Gastrocnemius medialis (tissue), 4 donors: ENCODE measurements around the gene PBRM1. TPM values are rescaled to one million over a fixed set of nuclear protein-coding genes. Genes with fewer than 3 reads are reported as not detected.

ENCODE experiments used
- ATAC-seq, 2 donors: fragments of 150-250 bp; one replicate each; pipeline ENCODE4 v1.9.1; 2016
- DNase-seq, 2 donors: peaks; one replicate each; pipeline ENCODE4 v3.0.0-alpha.2; 2019
- H3K27ac ChIP-seq, 4 donors: fragments of 200-600 bp; sonication (generic); 1 replicate in 1 of 4; 2 replicates in 3 of 4; pipeline ENCODE4 v1.5.1; 2016 to 2018; ENCODE audit warnings: mild to moderate bottlenecking in 2 of 4, moderate library complexity in 1 of 4
- H3K27me3 ChIP-seq, 3 donors: fragments of 200-600 bp; sonication (generic) in 2 of 3; 1 replicate in 1 of 3; 2 replicates in 2 of 3; pipeline versions ENCODE4 v1.5.1 to v1.6.0; 2016 to 2019; ENCODE audit warnings: mild to moderate bottlenecking in 1 of 3, moderate library complexity in 1 of 3
- H3K36me3 ChIP-seq, 2 donors: fragments of 200-600 bp; sonication (generic) in 1 of 2; one replicate each; pipeline ENCODE4 v1.5.1; 2017 to 2018
- H3K4me1 ChIP-seq, 2 donors: fragments of 200-600 bp; sonication (generic) in 1 of 2; one replicate each; pipeline ENCODE4 v1.5.1; 2016 to 2017; ENCODE audit warnings: mild to moderate bottlenecking in 2 of 2
- H3K4me3 ChIP-seq, 4 donors: fragments of 200-600 bp; sonication (generic) in 3 of 4; 1 replicate in 1 of 4; 2 replicates in 3 of 4; pipeline ENCODE4 v1.5.1; 2016 to 2019; ENCODE audit warnings: mild to moderate bottlenecking in 2 of 4
- H3K9me3 ChIP-seq, 3 donors: fragments of 200-600 bp; sonication (generic) in 2 of 3; 1 replicate in 1 of 3; 2 replicates in 2 of 3; pipeline ENCODE4 v1.5.1; 2016 to 2019
- POLR2A ChIP-seq, 2 donors: fragments of 450-650 bp; IDR thresholded peaks; one replicate each; pipeline ENCODE4 v1.6.1; 2017; ENCODE audit warnings: antibody characterized with exemption in 2 of 2, mild to moderate bottlenecking in 2 of 2, moderate library complexity in 2 of 2
- in situ Hi-C, 4 donors: fragments of 200-750 bp; cut with MboI; loops; one replicate each; pipeline versions ENCODE4 v1.15.0 to v1.8.0; 2017; ENCODE audit warnings: low sequenced_read_pairs in 4 of 4
- intact Hi-C: fragments of 100-400 bp; cut with DNase I; formaldehyde crosslinking; loops from one replicate; pipeline ENCODE4 v1.15.1; 2023; ENCODE audit warnings: low total_unique reads
- total RNA-seq, 4 donors: library from RNA; depleted of rRNA; stranded (reverse); fragments of >200 nt; gene quantifications; one replicate each; pipeline versions ENCODE4 v1.1.0 to v1.2.3, GENCODE V29; 2016
- TF ChIP-seq, protein P1 (sequence below), 5 experiments: fragments of 450-650 bp in 3 of 5; fragments of 200-600 bp in 2 of 5; sonication (generic) in 2 of 5; IDR thresholded peaks in 4 of 5; conservative IDR thresholded peaks in 1 of 5; 1 replicate in 4 of 5; 2 replicates in 1 of 5; pipeline ENCODE4 v1.5.1; 2016 to 2019; ENCODE audit warnings: antibody characterized with exemption in 5 of 5, mild to moderate bottlenecking in 3 of 5, moderate library complexity in 3 of 5

Gene PBRM1
- total RNA-seq, 4 donors from 2014 or later, result 22.9 to 45.2 (median 27.5) TPM

DNA sequence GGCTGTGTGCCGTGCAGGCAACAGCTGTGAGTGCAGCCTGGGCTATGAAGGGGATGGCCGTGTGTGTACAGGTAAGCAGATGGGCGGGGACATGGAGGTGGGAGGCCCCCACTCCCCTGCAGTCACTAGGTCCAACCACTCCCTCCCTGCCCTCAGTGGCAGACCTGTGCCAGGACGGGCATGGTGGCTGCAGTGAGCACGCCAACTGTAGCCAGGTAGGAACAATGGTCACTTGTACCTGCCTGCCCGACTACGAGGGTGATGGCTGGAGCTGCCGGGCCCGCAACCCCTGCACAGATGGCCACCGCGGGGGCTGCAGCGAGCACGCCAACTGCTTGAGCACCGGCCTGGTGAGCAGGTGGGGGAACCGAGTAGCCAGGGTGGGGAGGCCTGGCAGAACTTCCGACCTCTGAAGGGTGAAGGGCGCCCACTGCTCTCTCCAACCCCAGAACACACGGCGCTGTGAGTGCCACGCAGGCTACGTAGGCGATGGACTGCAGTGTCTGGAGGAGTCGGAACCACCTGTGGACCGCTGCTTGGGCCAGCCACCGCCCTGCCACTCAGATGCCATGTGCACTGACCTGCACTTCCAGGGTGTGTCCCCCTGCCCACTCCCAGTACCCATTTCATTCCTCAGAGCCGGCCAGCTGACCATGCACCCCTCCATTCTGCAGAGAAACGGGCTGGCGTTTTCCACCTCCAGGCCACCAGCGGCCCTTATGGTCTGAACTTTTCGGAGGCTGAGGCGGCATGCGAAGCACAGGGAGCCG is 163.6 kb downstream of the PBRM1 start:
- intact Hi-C loops, result no loop called here
- Histone ChIP-seq H3K36me3 (no peaks in the 10 kb centered on the region), H3K27me3 (no peaks in the 10 kb centered on the region), H3K9me3 (no peaks in the 10 kb centered on the region), H3K4me3 (no peak overlapping the region), H3K27ac (no peak overlapping the region), H3K4me1 (peaks cover 4 to 7% of the 10 kb centered on the region in 2 donors)
- DNase-seq, result no peak
- TF ChIP-seq, protein P1, sequence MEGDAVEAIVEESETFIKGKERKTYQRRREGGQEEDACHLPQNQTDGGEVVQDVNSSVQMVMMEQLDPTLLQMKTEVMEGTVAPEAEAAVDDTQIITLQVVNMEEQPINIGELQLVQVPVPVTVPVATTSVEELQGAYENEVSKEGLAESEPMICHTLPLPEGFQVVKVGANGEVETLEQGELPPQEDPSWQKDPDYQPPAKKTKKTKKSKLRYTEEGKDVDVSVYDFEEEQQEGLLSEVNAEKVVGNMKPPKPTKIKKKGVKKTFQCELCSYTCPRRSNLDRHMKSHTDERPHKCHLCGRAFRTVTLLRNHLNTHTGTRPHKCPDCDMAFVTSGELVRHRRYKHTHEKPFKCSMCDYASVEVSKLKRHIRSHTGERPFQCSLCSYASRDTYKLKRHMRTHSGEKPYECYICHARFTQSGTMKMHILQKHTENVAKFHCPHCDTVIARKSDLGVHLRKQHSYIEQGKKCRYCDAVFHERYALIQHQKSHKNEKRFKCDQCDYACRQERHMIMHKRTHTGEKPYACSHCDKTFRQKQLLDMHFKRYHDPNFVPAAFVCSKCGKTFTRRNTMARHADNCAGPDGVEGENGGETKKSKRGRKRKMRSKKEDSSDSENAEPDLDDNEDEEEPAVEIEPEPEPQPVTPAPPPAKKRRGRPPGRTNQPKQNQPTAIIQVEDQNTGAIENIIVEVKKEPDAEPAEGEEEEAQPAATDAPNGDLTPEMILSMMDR (IDR thresholded peaks at IDR 0.05 in 4 of 5, conservative IDR thresholded peaks at IDR 0.05 in 1 of 5), result no peak
- no peak for TF ChIP-seq POLR2A (IDR thresholded peaks at IDR 0.05)
- no peak for ATAC-seq
- in situ Hi-C loops, result no loop called here

DNA sequence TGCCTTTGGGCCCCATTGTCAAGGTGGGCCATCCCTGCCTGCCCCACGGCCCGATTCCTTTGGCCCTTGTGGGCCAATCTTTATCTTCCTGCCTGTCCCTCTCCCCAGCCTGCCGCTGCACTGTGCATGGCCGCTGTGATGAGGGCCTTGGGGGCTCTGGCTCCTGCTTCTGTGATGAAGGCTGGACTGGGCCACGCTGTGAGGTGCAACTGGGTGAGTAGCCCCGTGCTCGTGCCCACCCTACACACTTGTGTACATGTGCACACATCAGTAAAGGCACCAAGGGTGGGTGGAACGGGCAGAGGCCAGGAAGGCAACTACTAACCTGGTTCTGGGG is 164.3 kb downstream of the PBRM1 start:
- no peak for DNase-seq
- ATAC-seq, result no peak
- H3K27me3 ChIP-seq, result no peaks in the 10 kb centered on the region
- intact Hi-C loops (no loop called here), in situ Hi-C loops (no loop called here)
- H3K9me3 ChIP-seq, result no peaks in the 10 kb centered on the region
- no peak overlapping the region for H3K27ac ChIP-seq
- peaks cover 4 to 7% of the 10 kb centered on the region in 2 donors for H3K4me1 ChIP-seq
- TF ChIP-seq, protein P1 (IDR thresholded peaks at IDR 0.05 in 4 of 5, conservative IDR thresholded peaks at IDR 0.05 in 1 of 5), result no peak
- TF ChIP-seq POLR2A (IDR thresholded peaks at IDR 0.05), result no peak
- H3K4me3 ChIP-seq, result no peak overlapping the region
- H3K36me3 ChIP-seq, result no peaks in the 10 kb centered on the region

DNA sequence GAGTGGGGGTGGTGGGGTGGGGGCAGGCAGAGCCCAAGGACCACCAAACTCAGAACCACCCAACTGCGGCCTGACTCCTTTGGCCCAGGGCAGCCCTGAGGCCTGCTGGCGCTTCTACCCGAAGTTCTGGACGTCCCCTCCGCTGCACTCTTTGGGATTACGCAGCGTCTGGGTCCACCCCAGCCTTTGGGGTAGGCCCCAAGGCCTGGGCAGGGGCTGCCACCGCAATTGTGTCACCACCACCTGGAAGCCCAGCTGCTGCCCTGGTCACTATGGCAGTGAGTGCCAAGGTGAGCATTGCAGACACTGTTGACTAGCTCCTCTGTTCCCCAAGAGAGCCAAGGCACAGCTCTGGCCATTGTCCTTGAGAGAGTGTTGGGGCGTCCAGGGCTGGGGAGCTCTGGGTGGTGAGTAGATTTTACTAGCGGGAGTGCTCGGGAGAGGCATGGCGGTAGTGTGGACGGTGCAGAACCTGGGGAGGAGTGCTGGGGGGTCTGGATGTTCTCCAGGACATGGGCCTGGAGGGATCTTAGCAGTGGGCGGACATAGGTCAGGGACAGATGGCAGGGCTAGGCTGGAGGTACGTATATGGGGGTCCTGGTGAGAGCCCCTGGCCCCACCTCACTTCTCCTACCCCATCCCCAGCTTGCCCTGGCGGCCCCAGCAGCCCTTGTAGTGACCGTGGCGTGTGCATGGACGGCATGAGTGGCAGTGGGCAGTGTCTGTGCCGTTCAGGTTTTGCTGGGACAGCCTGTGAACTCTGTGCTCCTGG is 164.8 kb downstream of the PBRM1 start:
- H3K9me3 ChIP-seq, result no peaks in the 10 kb centered on the region
- H3K4me3 ChIP-seq, result no peak overlapping the region
- DNase-seq (no peak), ATAC-seq (no peak)
- peaks cover 0 to 5% of the 10 kb centered on the region in 2 donors for H3K4me1 ChIP-seq
- H3K36me3 ChIP-seq, result no peaks in the 10 kb centered on the region
- TF ChIP-seq POLR2A (IDR thresholded peaks at IDR 0.05), result no peak
- TF ChIP-seq, protein P1 (IDR thresholded peaks at IDR 0.05 in 4 of 5, conservative IDR thresholded peaks at IDR 0.05 in 1 of 5), result no peak
- in situ Hi-C loops, result no loop called here
- intact Hi-C loops, result no loop called here
- H3K27ac ChIP-seq, result no peak overlapping the region
- no peaks in the 10 kb centered on the region for H3K27me3 ChIP-seq

DNA sequence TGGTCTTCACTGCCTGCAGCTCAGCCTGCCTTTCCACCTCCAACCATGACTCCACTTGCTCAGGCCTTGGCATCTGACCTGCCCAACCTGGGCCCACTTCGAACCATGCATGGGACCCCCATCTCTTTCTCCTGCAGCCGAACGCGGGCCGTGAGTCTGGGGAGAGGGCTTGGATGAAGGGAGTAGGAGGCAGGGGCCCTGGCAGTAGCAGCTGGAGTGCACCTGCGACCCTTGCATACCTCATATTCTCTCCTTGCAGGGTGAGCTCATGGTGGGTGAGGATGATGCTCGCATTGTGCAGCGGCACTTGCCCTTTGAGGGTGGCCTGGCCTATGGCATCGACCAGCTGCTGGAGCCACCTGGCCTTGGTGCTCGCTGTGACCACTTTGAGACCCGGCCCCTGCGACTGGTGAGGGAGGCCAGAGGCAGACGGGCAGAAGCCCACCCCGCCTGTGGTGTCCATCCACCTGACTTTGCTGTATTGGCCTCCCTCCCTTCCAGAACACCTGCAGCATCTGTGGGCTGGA is 165.5 kb downstream of the PBRM1 start:
- no peak overlapping the region for H3K4me3 ChIP-seq
- ATAC-seq, result no peak
- H3K4me1 ChIP-seq, result no peaks in the 10 kb centered on the region
- H3K9me3 ChIP-seq, result no peaks in the 10 kb centered on the region
- no peak for TF ChIP-seq POLR2A (IDR thresholded peaks at IDR 0.05)
- TF ChIP-seq, protein P1 (IDR thresholded peaks at IDR 0.05 in 4 of 5, conservative IDR thresholded peaks at IDR 0.05 in 1 of 5), result no peak
- no peak overlapping the region for H3K27ac ChIP-seq
- intact Hi-C loops, result no loop called here
- no peak for DNase-seq
- H3K27me3 ChIP-seq, result no peaks in the 10 kb centered on the region
- in situ Hi-C loops, result no loop called here
- no peaks in the 10 kb centered on the region for H3K36me3 ChIP-seq
